Medulla oblongata (tissue), 1 donor: ENCODE measurements around the gene KRT71.

Experiments used
- DNase-seq: peaks from one replicate; pipeline ENCODE4 v3.0.0-alpha.2; 2015; ENCODE audit errors: extremely low spot score

KRT71 gene

GRCh38 chr12:52575948-52576347 lies 23.0 kb upstream of the KRT71 start:
- DNase-seq: no peak

- no peak for DNase-seq
These were observed 22.3 kb upstream of the KRT71 start for GRCh38 chr12:52575256-52575655.

GRCh38 chr12:52573743-52574142 lies 20.8 kb upstream of the KRT71 start, which contains the start of gene KRT74:
TSS of gene KRT74 (minus strand) at chr12:52573843. CDS start at chr12:52573777, 66 bp downstream.
- no peak for DNase-seq

- DNase-seq: no peak
These were observed 20.4 kb upstream of the KRT71 start for GRCh38 chr12:52573306-52573705.

- no peak for DNase-seq
These were observed 17.6 kb upstream of the KRT71 start for GRCh38 chr12:52570511-52570910.

- DNase-seq: peak; percentile 21
These were observed 15.2 kb upstream of the KRT71 start for GRCh38 chr12:52568111-52568510.

GRCh38 chr12:52566847-52567291 lies 13.9 kb upstream of the KRT71 start:
- no peak for DNase-seq

- no peak for DNase-seq
These were observed 11.6 kb upstream of the KRT71 start for GRCh38 chr12:52564582-52564981.

- DNase-seq: no peak
These were observed 9.0 kb upstream of the KRT71 start for GRCh38 chr12:52561880-52562449.

GRCh38 chr12:52559979-52560378 lies 7.0 kb upstream of the KRT71 start:
- no peak for DNase-seq

GRCh38 chr12:52558781-52559445 lies 6.0 kb upstream of the KRT71 start:
- DNase-seq: no peak

- DNase-seq: no peak
These were observed 4.5 kb upstream of the KRT71 start for GRCh38 chr12:52557476-52557875.

- DNase-seq: no peak
These were observed 2.6 kb upstream of the KRT71 start for GRCh38 chr12:52555577-52555976.

GRCh38 chr12:52552055-52552454 lies 890 bp downstream of the KRT71 start:
- DNase-seq: peak; percentile 61

GRCh38 chr12:52551216-52551865 lies 1.6 kb downstream of the KRT71 start:
- no peak for DNase-seq

GRCh38 chr12:52546126-52546525 lies 6.8 kb downstream of the KRT71 start:
- DNase-seq: no peak

- peak; percentile 37 for DNase-seq
These were observed 8.7 kb downstream of the KRT71 start for GRCh38 chr12:52543985-52544883.

- no peak for DNase-seq
These were observed 10.1 kb downstream of the KRT71 start for GRCh38 chr12:52542785-52543318.

- no peak for DNase-seq
These were observed 10.8 kb downstream of the KRT71 start for GRCh38 chr12:52542157-52542556.

- DNase-seq: no peak
These were observed 11.2 kb downstream of the KRT71 start for GRCh38 chr12:52541709-52542108.

- DNase-seq: no peak
These were observed 12.4 kb downstream of the KRT71 start for GRCh38 chr12:52540531-52540930.

- DNase-seq: no peak
These were observed 13.1 kb downstream of the KRT71 start for GRCh38 chr12:52539821-52540173.
